GM13976 (cell line): ENCODE data around the gene PTPN4.

ENCODE experiments used
- DNase-seq: peaks from one replicate; pipeline ENCODE4 v3.0.0; 2012; ENCODE audit warnings: low spot score
- in situ Hi-C: fragments of 300-500 bp; cut with MboI; formaldehyde crosslinking; loops from one replicate; pipeline ENCODE4 v1.12.0; 2022; ENCODE audit warnings: low sequenced_read_pairs, mixed read lengths, inconsistent platforms; ENCODE audit not compliant: unreplicated experiment
- TF ChIP-seq, protein P1 (sequence below): IDR thresholded peaks from 2 replicates; pipeline ENCODE4 v1.5.1; 2012; ENCODE audit warnings: borderline replicate concordance, mild to moderate bottlenecking; ENCODE audit not compliant: insufficient read depth; ENCODE audit errors: extremely low read depth, missing control alignments, control extremely low read depth

PTPN4 gene

DNA sequence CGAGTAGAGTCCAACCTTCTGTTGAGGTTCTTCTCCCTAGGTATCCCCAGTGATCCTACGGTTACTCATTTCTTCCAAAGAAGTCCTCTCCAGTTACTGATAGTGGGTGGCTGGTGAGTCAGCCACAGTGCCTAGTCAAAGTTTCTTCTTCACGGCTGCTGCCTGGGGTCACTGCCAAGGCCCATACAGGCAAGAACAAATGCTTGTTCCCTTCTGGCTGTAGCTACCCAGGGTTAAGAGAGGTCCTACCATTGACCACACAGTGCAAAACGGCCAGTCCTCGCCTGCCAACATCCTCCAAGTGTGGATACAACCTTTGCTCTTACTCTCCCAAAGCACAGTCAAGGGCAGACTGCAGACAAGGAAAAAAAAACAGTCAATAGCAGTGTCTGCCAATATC lies 2.9 kb upstream of the PTPN4 start:
- no peak for DNase-seq
- in situ Hi-C loops = no loop called here
- TF ChIP-seq, protein P1, sequence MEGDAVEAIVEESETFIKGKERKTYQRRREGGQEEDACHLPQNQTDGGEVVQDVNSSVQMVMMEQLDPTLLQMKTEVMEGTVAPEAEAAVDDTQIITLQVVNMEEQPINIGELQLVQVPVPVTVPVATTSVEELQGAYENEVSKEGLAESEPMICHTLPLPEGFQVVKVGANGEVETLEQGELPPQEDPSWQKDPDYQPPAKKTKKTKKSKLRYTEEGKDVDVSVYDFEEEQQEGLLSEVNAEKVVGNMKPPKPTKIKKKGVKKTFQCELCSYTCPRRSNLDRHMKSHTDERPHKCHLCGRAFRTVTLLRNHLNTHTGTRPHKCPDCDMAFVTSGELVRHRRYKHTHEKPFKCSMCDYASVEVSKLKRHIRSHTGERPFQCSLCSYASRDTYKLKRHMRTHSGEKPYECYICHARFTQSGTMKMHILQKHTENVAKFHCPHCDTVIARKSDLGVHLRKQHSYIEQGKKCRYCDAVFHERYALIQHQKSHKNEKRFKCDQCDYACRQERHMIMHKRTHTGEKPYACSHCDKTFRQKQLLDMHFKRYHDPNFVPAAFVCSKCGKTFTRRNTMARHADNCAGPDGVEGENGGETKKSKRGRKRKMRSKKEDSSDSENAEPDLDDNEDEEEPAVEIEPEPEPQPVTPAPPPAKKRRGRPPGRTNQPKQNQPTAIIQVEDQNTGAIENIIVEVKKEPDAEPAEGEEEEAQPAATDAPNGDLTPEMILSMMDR = no peak

DNA sequence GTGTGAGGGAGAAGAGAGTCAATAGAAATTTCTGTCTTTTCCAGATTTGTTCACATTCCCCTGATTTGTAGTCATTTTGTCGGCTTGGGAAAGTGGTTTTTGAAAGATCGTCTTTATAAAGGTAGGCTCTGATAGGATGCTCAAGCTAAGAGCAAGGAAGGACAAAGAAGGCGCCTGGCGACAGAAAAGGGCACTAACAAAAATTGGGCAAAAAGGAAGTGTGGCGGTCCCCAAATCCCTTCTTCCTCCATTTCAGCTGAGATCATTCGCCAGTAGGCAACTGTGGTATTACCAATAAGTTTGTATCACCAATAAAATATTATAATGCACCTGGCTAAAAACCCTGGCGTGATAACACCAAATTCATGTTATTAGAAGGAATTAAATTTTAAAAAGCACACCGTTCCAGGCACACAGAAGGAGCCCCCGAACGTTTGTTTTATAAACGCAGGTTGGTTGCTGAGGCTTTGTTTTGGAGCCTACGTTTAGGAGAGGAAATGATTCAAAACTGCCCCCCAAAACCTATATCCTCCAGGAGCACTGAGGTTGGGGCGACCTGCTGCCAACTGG lies 756 bp upstream of the PTPN4 start:
- TF ChIP-seq, protein P1 = no peak
- DNase-seq = no peak
- in situ Hi-C loops = no loop called here

DNA sequence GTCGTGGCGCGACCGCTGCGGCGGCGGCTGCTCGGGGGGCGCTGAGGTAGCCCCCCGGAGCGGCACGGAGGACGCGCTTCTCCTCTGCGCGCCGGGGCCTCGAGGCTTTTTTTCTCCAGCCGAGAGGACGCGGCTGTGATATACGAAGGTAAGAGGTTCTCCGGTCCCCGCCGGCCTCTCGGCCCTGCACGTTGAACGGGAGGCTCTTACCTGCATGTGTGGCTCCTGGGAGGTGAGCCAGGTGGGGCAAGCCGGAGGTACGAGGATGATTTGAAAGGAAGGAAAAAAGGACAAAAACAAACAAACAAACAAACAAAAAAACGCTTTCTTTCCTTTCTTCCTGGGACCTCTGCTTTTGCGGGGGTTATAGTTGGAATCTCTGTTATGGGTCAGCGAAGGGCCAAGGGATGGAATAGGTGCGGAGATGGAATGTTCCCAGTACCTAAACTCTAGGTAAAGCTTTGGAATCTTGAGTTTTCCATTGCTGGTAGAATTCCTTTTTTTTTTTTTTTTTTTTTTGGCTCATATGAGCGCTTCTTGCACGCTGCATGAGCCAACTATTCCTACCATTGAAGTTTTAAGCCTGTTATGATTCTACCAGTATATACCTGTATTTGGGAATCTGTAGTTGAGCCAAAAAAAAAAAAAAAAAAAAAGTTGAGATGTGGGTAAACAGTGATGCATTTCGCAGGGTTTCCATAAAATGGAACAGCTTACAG lies 674 bp downstream of the PTPN4 start:
- TF ChIP-seq, protein P1 = no peak
- DNase-seq = no peak
- in situ Hi-C loops = no loop called here

DNA sequence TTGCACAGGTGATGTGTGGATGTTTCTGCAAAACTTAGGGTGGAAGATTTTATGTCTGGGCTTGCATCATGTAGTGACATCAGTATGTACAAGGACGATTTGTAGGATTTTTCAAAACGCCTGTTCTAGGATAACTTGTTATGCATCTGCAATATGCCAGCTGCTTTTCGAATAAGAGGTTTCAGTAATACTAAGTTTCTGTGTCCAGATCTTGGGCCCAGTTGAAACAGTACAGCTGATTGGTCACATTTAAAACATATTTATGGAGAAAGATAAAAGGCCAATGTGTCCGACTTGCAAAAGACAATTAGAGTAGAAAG lies 1.2 kb downstream of the PTPN4 start:
- in situ Hi-C loops = no loop called here
- TF ChIP-seq, protein P1 = no peak

DNA sequence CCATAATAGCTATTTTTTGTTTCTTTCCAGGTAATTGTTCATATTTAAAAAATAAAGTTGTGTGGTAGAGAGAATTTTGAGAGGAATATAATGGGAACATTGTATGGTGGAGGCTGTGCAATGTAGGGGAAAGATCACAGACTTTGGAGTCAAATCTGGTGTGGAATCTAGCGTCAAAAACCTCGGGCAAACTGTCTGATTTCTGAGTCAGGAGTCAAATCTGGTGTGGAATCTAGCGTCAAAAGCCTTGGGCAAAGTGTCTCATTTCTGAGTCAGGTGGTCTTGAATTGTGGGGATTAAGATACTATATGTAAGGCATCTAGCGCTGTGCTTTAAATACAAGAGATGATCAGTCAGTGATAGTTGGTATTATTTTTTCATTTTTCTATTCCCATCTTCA lies 5.1 kb downstream of the PTPN4 start:
- in situ Hi-C loops = no loop called here
- no peak for DNase-seq
- TF ChIP-seq, protein P1 = no peak

More for the DNA sequence above, 1.2 kb downstream of the PTPN4 start:
- DNase-seq = peak; percentile 24

DNA sequence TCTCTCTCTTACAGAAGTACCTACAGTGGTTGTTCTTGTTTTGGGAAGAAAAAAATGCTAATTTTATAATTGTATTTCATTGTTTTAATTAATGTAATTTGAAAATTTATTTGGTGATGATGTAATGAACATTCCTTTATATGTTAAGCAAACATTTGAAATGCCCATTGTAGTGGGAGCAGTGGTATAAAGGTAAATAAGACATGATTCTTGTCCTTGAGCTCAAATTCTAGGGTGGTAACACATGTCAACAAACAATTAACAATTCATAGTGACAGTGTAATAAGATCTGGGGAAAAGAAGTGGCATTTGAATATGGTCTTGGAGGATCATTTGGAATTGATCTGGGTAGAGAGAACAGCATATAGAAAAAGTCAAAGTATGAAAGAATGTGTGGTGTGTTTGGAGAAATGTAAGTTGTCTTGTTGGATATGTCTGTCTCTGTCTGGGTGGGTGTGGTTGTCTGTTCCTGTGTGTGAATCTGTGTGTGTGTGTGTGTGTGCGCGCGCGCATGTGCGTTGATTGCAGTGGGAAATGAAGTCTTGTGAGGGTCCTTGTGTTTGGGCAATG lies 5.8 kb downstream of the PTPN4 start:
- TF ChIP-seq, protein P1 = no peak
- DNase-seq = no peak
- in situ Hi-C loops = no loop called here
